Osteoblast (primary cell): ENCODE results near the gene DDOST. TPM values are rescaled to one million over a fixed set of nuclear protein-coding genes. Genes with fewer than 3 reads are reported as not detected.
A peak's percentile ranks its signal among the peaks of the same experiment; 100 is the strongest.

Experiments
- DNase-seq: peaks from one replicate; pipeline ENCODE4 v3.0.0; 2011; ENCODE audit warnings: low spot score, mixed read lengths; ENCODE audit not compliant: insufficient read length; ENCODE audit errors: missing footprints
- H2AFZ ChIP-seq: 2 replicates; pipeline ENCODE4 v1.6.0; 2011; ENCODE audit warnings: mild to moderate bottlenecking, low read length
- H3K27ac ChIP-seq: 2 replicates; pipeline ENCODE4 v1.5.1; 2011; ENCODE audit warnings: mild to moderate bottlenecking, low read depth, low read length, moderate library complexity
- H3K27me3 ChIP-seq: 2 replicates; pipeline ENCODE4 v1.6.0; 2012; ENCODE audit warnings: mild to moderate bottlenecking, control low read depth, inconsistent platforms, low read length, moderate library complexity; ENCODE audit not compliant: insufficient read depth
- H3K36me3 ChIP-seq: 2 replicates; pipeline ENCODE4 v1.5.1; 2011; ENCODE audit warnings: mild to moderate bottlenecking, low read length, control low read depth, moderate library complexity; ENCODE audit not compliant: insufficient read depth
- H3K4me1 ChIP-seq: 2 replicates; pipeline ENCODE4 v1.5.1; 2011; ENCODE audit warnings: mild to moderate bottlenecking, low read length, control low read depth, moderate library complexity; ENCODE audit not compliant: insufficient read depth
- H3K4me2 ChIP-seq: 2 replicates; pipeline ENCODE4 v1.6.0; 2011; ENCODE audit warnings: mild to moderate bottlenecking, low read length; ENCODE audit not compliant: insufficient read depth
- H3K4me3 ChIP-seq: fragments of 200-600 bp; sonication (generic); 3 replicates; pipeline ENCODE4 v1.5.1; 2012; ENCODE audit warnings: mild to moderate bottlenecking, low read length, inconsistent platforms; ENCODE audit not compliant: insufficient read depth
- H3K79me2 ChIP-seq: 2 replicates; pipeline ENCODE4 v1.6.0; 2012; ENCODE audit warnings: mild to moderate bottlenecking, low read length, control low read depth, inconsistent platforms; ENCODE audit not compliant: insufficient read depth
- H3K9me3 ChIP-seq: 2 replicates; pipeline ENCODE4 v1.5.1; 2011; ENCODE audit warnings: low read depth, low read length, control low read depth
- H4K20me1 ChIP-seq: 2 replicates; pipeline ENCODE4 v1.6.0; 2012; ENCODE audit warnings: mild to moderate bottlenecking, low read length, control low read depth; ENCODE audit not compliant: insufficient read depth
- CTCF ChIP-seq: IDR thresholded peaks from 2 replicates; pipeline ENCODE4 v1.5.1; 2011; ENCODE audit warnings: mild to moderate bottlenecking, low read depth, low read length, moderate library complexity; ENCODE audit errors: extremely low read depth
- total RNA-seq: library from RNA; depleted of rRNA; stranded (reverse); fragments of >200 nt; gene quantifications from 2 replicates; pipeline ENCODE4 v1.2.3, GENCODE V29; 2012

The DDOST gene
- total RNA-seq, 1 donor, result 291 TPM

GRCh38 chr1:20665726-20666125 lies 4.6 kb upstream of the DDOST start:
- no peak for TF ChIP-seq CTCF
- Histone ChIP-seq H3K36me3 (no peaks in the 10 kb centered on the region), H2AFZ (no peak overlapping the region), H3K4me2 (no peak overlapping the region), H3K27me3 (no peaks in the 10 kb centered on the region), H3K9me3 (no peaks in the 10 kb centered on the region), H3K27ac (no peak overlapping the region), H3K4me1 (peaks cover 5% of the 10 kb centered on the region), H3K4me3 (no peak overlapping the region), H3K79me2 (peaks cover 6% of the 10 kb centered on the region), H4K20me1 (no peaks in the 10 kb centered on the region)
- no peak for DNase-seq

GRCh38 chr1:20663969-20664715 lies 3.0 kb upstream of the DDOST start:
- no peak for TF ChIP-seq CTCF
- H3K36me3 ChIP-seq, result peaks cover 1% of the 10 kb centered on the region
- H2AFZ ChIP-seq, result no peak overlapping the region

DNA sequence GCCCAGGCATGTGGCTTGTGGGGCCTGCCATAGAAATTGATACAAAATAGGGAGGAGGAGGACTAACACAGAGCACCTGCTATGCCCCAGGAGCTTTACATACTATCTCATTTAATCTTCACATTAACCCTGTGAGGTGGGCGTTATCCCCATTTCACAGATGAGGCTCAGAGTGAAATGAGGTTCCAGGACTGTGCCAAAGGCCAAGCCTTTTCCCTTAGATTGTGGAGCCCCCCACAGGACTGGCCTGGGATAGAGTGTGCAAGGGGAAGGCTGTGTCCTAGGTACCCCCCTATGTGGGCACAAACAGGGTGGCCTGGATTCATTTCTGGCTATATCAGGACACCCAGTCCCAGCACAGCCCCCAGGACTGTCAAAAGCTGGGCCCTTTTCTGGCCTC lies 2.2 kb upstream of the DDOST start:
- peaks cover 6% of the 10 kb centered on the region for H4K20me1 ChIP-seq
- peak; percentile 78 for DNase-seq
- H3K27me3 ChIP-seq, result no peaks in the 10 kb centered on the region
- no peak overlapping the region for H3K4me3 ChIP-seq
- no peak overlapping the region for H2AFZ ChIP-seq
- no peak overlapping the region for H3K4me2 ChIP-seq
- no peak overlapping the region for H3K27ac ChIP-seq
- H3K4me1 ChIP-seq, result peaks cover 14% of the 10 kb centered on the region
- peaks cover 9% of the 10 kb centered on the region for H3K36me3 ChIP-seq
- peaks cover 29% of the 10 kb centered on the region for H3K79me2 ChIP-seq
- TF ChIP-seq CTCF, result no peak
- H3K9me3 ChIP-seq, result no peaks in the 10 kb centered on the region

More at GRCh38 chr1:20663969-20664715, 3.0 kb upstream of the DDOST start:
- Histone ChIP-seq H3K4me3 (no peak overlapping the region), H4K20me1 (peaks cover 6% of the 10 kb centered on the region), H3K27me3 (no peaks in the 10 kb centered on the region), H3K4me2 (no peak overlapping the region), H3K27ac (no peak overlapping the region), H3K9me3 (no peaks in the 10 kb centered on the region), H3K4me1 (peaks cover 14% of the 10 kb centered on the region), H3K79me2 (peaks cover 22% of the 10 kb centered on the region)
- peak; percentile 52 for DNase-seq

DNA sequence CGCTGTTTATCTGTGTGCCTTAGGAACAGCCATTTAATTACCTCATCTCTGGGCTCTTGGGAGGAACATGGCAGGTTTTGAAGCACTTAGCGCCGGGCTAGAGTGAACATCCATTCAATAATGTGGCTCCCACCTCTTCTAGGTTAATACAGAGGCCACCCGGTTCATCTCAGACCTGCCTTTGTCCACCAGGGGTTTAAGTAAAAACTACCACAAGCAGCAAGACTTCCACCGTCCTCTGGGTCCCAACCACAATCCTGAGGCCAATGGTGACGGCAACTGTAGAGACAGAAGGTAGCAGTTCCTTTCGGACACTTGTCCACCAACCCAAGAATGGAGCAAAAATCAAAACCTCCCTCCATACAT lies 924 bp upstream of the DDOST start:
- Histone ChIP-seq H4K20me1 (peaks cover 6% of the 10 kb centered on the region), H3K4me1 (peaks cover 14% of the 10 kb centered on the region), H3K36me3 (peaks cover 16% of the 10 kb centered on the region), H3K27ac (peak overlapping the region; percentile 74), H3K4me2 (peak overlapping the region; percentile 87), H2AFZ (peak overlapping the region; percentile 96), H3K9me3 (no peaks in the 10 kb centered on the region), H3K4me3 (peak overlapping the region; percentile 98), H3K27me3 (no peaks in the 10 kb centered on the region), H3K79me2 (peaks cover 42% of the 10 kb centered on the region)
- DNase-seq, result peak; percentile 62
- no peak for TF ChIP-seq CTCF
